ENCODE data around the gene STMN1. TPM values are rescaled to one million over a fixed set of nuclear protein-coding genes. Genes with fewer than 3 reads are reported as not detected.

Gene STMN1
- total and polyA plus RNA-seq, 10 of the 15 experiments (the other 5 are each of a cell fraction or from before 2014, with no cell fraction given): 220 to 1,272 (median 603) TPM

DNA sequence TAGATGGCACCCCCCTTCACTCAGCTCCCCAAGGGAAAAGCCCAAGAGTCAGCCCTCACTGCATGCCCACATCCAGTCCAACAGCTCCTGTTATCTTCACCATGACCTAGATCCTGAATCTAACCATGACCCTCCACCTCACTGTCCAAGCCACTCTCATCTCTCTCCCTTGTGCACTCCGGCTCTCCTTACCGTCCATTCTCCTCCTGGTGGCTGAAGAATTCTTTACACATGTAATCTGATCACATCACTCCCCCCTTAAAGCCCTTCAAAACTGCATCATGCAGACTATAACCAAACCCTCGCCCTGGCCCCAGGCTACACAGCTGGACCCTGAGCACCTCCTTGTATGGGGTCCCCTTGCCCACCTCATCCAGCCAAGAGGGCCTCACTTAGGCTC is 16.7 kb downstream of the STMN1 start:
- RAD21 ChIA-PET (ENCODE audit: unreplicated experiment): no interaction called here
- intact Hi-C loops (cut with micrococcal nuclease; ENCODE audit: unreplicated experiment) (no loop called here), in situ Hi-C loops (cut with MboI) (no loop called here)
- Histone ChIP-seq H3K9ac (ENCODE audit: control insufficient read depth, insufficient read depth, low read length) (no peak overlapping the region), H3K9me3 (replicated peaks; ENCODE audit: control insufficient read depth, insufficient read depth, low read length) (no peaks in the 10 kb centered on the region), H3K4me2 (ENCODE audit: control insufficient read depth, insufficient read depth) (no peak overlapping the region), H3K4me1 (ENCODE audit: control insufficient read depth, insufficient read depth, low read length) (no peaks in the 10 kb centered on the region), H3K36me3 (ENCODE audit: control insufficient read depth in 2 of 2, insufficient read depth in 2 of 2, low read length in 1 of 2) (no peaks in the 10 kb centered on the region), H3K79me2 (ENCODE audit: control insufficient read depth, insufficient read depth, low read length) (no peaks in the 10 kb centered on the region), H2AFZ (ENCODE audit: control insufficient read depth, low read depth, low read length) (no peak overlapping the region), H3K27ac (ENCODE audit: control insufficient read depth, insufficient read depth) (no peak overlapping the region), H3K4me3 (no peak overlapping the region), H3K27me3 (replicated peaks in 1 of 2; ENCODE audit: control insufficient read depth in 2 of 2, insufficient read depth in 2 of 2, low read length in 1 of 2) (no peaks in the 10 kb centered on the region), H4K20me1 (ENCODE audit: control insufficient read depth, insufficient read depth) (no peaks in the 10 kb centered on the region)
- SMC1A ChIA-PET (ENCODE audit: uncharacterized antibody, unreplicated experiment): interaction anchor here (1.6 to 19.7 kb wide), 2 partner anchors 108 to 109 kb away, joined by 5 to 319 read pairs; partner anchors contain the start of gene PAFAH2
- TF ChIP-seq, protein P1, sequence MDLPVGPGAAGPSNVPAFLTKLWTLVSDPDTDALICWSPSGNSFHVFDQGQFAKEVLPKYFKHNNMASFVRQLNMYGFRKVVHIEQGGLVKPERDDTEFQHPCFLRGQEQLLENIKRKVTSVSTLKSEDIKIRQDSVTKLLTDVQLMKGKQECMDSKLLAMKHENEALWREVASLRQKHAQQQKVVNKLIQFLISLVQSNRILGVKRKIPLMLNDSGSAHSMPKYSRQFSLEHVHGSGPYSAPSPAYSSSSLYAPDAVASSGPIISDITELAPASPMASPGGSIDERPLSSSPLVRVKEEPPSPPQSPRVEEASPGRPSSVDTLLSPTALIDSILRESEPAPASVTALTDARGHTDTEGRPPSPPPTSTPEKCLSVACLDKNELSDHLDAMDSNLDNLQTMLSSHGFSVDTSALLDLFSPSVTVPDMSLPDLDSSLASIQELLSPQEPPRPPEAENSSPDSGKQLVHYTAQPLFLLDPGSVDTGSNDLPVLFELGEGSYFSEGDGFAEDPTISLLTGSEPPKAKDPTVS (IDR thresholded peaks at IDR 0.05; ENCODE audit: low read depth, low read length): no peak
- TF ChIP-seq, protein P2, sequence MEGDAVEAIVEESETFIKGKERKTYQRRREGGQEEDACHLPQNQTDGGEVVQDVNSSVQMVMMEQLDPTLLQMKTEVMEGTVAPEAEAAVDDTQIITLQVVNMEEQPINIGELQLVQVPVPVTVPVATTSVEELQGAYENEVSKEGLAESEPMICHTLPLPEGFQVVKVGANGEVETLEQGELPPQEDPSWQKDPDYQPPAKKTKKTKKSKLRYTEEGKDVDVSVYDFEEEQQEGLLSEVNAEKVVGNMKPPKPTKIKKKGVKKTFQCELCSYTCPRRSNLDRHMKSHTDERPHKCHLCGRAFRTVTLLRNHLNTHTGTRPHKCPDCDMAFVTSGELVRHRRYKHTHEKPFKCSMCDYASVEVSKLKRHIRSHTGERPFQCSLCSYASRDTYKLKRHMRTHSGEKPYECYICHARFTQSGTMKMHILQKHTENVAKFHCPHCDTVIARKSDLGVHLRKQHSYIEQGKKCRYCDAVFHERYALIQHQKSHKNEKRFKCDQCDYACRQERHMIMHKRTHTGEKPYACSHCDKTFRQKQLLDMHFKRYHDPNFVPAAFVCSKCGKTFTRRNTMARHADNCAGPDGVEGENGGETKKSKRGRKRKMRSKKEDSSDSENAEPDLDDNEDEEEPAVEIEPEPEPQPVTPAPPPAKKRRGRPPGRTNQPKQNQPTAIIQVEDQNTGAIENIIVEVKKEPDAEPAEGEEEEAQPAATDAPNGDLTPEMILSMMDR (IDR thresholded peaks at IDR 0.05 in 2 of 3, conservative IDR thresholded peaks at IDR 0.05 in 1 of 3; ENCODE audit: control insufficient read depth in 2 of 3, extremely low read depth in 1 of 3, insufficient read depth in 1 of 3, low read depth in 3 of 3, low read length in 3 of 3): no peak
- TF ChIP-seq ZNF217 (IDR thresholded peaks at IDR 0.05) (no peak), BACH1 (IDR thresholded peaks at IDR 0.05; ENCODE audit: borderline replicate concordance) (no peak), TBL1XR1 (IDR thresholded peaks at IDR 0.05; ENCODE audit: low read depth, low read length) (no peak)
- no peak for ATAC-seq
- FAIRE-seq: no peak
- WGBS (ENCODE audit: insufficient coverage, insufficient replicate concordance, low lambda C conversion rate, missing lambda C conversion rate): 69% methylated on average over 3 of the region's 3 CpGs
- BruUV-seq (replicated peaks): no TSS peak
- CTCF ChIA-PET: interaction anchor here (1.6 kb wide), 1 partner anchor 108 kb away, joined by 6 read pairs; the partner anchor contains the start of gene PAFAH2
- DNase-seq (ENCODE audit: low read depth, low spot score): no peak
- POLR2A ChIA-PET: no interaction called here
